Hematopoietic multipotent progenitor cell treated with erythropoietin and hydrocortisone succinate and interleukin-3 and kit ligand, for 17 days (in vitro differentiated cells): ENCODE measurements around the gene ATF6B.
"Not testable (repeated sequence)": the region's sequence is repeated elsewhere in the genome, so short reads cannot be mapped to it uniquely, and the experiment has no call there.

Experiments used
- DNase-seq: peaks from one replicate; pipeline ENCODE4 v3.0.0-alpha.2; 2015; ENCODE audit warnings: low spot score

The ATF6B gene

DNA sequence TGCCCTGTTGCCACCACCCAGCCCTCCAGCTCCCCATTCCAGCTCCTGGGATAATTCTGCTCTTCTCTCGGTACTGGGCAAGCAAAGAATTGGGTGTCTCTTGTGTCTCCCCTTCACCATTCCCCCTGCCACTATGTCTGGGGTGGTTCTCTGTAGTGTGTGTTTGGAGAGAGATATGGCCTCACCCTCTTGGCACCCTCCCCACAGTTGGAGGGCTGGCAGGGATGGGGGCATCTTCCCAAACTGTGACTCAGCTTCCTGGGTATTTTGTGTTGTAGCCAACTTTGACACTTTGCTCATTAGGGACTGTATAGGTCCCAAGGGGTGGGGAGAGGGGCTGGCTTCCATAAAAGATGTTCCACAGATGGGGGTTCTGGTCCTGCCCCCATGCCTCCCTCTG, 20.6 kb downstream of the ATF6B start:
- DNase-seq = peak; percentile 87

DNA sequence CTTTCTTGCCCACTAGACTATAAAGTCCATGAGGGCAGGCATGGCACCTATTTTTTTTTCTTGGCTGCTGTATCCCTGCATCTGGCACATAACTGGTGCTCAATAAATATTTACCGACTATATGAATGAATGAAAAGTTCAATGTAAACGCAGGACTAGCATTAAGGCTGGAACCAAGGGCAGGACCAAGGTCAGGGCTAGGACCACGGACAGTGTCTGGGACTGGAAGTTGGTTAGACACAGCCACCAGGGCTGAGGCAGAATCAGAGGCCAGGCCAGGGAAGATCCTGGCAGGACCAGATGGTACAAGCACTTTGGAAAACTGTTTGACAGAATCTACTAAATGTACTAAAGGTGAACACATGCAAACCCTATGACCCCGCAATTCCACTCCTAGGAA, 22.6 kb downstream of the ATF6B start:
- DNase-seq = no peak

DNA sequence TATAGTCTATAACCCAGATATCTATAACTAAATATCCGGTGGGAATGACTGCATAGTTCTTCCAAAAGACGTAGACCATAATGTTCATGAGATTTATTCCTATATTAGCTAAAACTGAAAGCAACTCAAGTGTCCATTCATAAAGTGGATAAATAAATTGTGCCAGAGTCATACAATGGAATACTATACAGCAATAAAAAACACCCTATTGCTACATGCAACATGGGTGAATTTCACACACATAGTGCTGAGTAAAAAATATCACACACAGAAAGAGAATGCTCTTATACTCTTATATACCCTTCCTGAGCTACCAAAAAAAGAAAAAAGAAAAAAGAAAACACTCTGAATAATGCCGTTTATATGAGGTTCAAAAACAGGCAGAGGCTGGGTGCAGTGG, 25.8 kb downstream of the ATF6B start:
- DNase-seq = no peak

DNA sequence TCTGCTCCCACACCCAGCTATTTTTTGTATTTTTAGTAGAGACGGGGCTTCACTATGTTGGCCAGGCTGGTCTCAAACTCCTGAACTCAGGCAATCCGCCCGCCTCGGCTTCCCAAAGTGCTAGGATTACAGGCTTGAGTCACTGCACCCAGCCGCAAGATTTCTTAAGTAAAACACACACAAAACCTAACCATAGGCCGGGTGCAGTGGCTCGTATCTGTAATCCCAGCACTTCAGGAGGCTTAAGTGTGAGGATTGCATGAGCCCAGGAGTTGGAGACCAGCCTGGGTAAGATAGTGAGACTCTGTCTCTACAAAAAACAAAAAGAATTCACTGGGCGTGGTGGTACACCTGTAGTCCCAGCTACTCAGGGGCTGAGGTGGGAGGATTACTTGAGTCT, 27.8 kb downstream of the ATF6B start:
- not testable (repeated sequence) for DNase-seq

DNA sequence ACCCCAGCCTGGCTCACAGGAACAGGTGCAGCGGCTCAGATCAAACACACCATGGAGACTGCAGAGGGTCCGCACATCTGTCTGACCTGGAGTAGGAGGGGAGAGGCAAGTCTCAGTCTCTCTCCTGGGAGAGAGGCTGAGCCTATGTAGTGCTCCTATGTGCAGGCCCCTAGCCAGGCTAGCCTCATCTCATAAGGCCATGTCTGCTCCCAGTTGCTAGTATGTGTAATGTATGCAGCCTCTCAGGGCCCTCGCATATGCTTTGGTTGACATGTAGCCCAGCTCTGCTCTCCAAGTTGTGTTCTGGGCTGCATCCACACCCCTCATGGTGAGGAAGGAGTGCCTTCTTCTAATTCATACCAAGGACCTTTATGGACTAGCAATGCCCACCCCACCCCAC, 30.7 kb downstream of the ATF6B start:
- DNase-seq = no peak

DNA sequence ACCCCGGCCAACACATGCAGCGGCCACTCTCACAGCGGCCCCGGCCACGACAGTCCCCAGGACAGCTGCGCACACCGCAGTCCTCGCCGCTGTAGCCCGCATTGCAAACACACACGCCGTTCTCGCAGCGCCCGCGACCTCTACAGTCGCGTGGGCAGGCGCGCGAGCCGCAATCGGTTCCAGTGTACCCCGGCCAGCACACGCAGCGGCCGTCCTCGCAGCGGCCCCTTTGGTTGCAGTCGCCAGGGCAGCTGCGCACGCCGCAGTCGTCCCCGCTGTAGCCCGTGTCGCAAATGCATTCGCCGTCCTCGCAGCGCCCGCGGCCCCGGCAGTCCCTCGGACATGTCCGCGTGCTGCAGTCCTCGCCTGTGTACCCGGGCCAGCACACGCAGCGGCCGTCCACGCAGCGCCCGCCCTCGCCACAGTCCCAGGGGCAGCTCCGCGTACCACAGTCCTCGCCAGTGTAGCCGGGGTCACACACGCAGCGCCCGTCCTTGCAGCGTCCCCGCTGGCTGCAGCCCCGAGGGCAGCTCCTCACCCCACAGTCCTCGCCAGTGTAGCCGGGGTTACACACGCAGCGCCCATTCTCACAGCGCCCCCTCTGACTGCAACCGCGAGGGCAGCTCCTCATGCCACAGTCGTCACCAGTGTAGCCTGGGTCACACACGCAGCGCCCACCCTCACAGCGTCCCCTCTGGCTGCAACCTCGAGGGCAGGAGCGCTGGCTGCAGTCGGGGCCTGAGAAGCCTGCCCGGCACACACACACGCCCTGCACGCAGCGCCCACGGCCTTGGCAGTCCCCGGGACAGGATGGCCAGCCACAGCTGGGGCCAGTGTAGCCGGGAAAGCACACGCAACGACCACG, 31.4 kb downstream of the ATF6B start:
- DNase-seq = no peak

DNA sequence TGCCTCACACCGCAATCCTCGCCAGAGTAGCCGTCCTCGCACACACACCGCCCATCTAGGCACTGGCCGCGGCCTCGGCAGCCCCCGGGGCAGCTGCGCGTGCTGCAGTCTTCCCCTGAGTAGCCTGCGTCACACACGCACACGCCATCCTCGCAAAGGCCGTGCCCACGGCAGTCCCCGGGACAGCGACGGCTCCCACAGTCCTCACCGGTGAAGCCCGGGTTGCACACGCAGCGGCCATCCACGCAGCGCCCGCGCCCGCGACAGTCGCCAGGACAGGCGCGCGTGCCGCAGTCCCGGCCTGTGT, 32.0 kb downstream of the ATF6B start:
- no peak for DNase-seq

DNA sequence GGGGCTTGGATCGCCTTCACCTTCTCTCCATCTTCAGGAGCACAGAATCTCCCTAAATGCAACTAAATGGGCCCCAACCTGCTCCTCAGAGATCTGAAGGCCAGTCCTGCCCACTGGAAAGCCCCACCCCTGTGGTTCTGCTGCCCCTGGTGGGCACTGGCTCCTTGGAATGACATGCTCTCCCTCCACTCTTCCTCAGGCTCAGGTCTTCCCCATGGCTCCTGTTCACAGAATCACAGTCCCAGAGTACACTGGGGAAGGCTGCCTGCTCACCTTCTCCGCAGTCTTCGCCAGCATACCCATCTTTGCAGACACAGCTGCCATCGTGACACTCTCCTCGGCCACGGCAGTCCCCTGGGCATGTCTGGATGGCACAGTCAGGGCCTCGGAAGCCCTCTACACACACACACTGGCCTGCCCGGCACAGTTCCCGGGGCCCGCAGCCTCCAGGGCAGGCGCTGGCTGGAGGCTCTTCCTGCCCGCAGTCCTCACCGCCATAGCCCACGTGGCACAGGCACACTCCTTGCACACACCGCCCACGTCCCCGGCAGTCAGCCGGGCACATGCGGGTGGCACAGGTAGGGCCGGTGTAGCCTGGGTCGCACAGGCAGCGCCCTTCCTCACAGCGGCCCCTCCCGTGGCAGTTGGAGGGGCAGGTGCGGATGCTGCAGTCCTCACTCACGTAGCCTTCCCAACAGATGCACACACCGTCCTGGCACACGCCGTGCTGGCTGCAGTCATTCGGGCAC, 32.5 kb downstream of the ATF6B start:
- DNase-seq = no peak

DNA sequence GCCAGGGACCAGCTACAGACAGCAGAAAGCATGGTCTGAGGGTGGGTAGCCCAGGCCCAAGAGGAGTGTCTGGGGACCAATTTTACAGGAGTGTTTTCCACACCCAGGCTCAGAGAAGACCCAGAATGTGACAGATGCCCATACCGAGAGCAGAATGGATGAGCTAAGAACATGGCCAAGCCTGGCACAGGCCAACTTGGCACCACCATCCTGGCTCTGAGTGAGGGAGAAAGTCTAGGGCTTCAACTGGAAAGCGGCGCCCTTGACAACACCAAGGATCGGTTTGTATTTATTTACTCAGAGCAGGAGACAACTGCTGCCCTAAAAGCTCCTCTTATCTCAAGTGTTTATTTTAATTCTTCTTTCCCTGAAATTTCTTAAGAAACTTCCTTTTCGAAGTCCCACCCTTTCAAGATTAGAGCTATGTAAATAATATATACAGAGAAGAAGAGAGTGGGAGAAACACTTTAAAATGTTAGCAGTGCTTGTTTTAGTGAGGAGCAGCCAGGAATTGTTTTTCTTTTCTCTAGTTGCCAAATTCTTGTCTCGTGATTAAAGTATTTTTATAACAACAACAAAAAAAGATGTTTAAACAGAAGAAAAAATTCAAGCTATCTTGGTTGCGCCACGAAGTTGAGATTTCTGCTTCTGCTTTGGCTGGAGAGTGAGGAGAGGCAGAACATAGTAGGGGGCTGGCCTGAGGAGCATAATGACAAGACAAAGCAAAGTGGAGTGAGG, 35.1 kb downstream of the ATF6B start:
- DNase-seq = no peak

DNA sequence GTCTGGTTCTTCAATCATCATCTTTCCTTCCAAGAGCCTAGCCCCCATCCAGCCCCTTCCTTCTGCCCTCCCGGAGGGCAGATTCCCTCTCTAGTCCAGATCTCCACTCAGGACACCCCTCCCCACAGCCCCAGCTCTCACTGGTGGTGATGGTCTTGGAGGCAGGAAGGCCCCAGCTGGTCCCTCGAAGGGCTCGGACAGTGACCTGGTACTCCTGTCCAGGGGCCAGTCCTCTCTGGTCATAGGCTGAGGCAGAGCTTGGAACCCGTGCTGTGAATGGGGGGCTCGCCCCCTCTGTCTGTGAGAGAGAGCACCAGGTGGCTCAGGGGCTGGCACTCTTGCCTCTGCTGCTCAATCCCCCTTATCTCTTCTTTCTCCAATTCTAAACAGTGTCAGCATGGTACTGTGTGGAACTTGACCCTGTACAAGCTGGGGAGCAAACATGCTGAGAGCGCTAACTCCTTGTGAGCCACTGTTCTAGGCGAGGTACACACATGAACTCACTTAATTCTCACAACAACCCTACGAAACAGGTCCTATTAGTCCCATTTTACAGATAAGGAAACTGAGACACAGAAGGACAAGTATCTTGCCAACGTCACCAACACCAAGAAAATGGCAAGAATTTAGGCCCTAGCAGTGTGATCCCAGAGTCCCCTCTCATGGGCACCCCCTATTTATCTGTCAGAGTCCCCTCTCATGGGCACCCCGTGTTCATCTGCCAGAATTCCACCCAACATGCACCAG, 38.8 kb downstream of the ATF6B start:
- DNase-seq = no peak

DNA sequence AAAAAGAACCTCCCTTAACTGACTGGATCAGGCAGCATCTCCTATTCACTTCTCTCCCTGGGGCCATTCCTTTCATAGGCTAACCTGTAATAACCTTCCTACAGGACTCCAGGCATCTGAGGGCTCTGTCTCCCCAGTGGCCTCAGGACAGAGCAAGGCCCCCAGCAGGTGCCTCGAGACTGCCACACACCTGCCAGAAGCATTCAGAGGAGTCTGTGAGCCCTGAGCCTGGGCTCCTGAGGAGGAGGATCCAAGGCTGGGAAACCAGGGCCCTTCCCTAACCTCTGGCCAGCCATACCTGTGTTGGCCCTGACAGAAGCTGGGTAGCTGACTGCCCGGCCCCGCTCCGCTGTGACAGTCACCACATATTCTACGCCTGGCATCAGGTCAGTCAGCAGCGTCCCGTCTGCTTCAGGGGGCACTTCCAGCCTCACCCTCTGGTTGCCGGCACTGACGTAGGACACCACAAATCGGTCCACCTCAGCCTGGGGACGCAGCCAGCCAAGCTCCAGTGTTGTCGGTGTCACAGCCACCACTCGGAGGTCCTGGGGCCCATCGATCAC, 39.5 kb downstream of the ATF6B start:
- DNase-seq = no peak

DNA sequence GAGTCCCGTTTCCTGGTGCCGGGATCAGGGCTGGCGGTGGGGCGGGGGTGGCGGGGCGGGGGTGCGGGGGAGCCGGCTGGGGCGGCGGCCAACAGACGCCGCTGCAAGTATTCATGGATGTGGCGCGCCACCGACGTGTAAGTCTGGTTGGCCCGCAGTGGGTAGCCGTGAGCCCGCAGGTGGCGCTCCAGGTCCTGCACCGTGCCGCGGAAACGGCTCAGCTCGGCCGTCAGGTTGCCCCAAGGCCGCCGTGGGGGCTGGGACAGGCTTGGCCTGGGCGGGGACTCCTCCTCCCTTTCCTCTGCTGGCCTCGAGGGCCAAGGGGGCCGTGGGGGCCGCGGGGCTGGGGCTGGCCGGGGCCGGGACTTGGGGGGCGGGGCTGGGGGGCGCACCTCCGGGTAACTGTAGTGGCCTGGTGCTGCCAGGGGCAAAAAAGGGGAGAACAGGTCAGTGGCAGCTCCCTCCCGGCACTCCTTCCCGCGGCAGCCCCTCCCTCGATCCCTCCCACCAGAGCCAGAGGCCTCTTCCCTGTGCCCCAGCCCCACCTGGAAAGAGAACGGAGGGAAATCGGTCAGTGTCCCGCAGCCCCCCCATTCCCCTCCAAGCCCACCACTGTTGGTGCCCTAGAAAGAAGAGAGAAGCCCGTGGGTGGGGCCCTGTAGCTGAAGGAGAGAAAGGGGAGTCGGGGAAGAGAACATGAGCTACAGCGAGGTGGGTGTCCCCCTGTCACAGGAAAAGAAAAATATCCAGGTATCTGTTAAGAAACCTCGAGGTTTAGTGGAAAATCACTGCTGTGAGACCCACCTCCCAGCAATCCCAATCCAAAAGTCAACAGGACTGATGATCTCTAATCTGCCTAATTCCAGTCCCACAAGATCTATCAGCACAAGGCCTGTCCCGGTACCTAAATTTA, 40.2 kb downstream of the ATF6B start:
- DNase-seq = peak; percentile 78

DNA sequence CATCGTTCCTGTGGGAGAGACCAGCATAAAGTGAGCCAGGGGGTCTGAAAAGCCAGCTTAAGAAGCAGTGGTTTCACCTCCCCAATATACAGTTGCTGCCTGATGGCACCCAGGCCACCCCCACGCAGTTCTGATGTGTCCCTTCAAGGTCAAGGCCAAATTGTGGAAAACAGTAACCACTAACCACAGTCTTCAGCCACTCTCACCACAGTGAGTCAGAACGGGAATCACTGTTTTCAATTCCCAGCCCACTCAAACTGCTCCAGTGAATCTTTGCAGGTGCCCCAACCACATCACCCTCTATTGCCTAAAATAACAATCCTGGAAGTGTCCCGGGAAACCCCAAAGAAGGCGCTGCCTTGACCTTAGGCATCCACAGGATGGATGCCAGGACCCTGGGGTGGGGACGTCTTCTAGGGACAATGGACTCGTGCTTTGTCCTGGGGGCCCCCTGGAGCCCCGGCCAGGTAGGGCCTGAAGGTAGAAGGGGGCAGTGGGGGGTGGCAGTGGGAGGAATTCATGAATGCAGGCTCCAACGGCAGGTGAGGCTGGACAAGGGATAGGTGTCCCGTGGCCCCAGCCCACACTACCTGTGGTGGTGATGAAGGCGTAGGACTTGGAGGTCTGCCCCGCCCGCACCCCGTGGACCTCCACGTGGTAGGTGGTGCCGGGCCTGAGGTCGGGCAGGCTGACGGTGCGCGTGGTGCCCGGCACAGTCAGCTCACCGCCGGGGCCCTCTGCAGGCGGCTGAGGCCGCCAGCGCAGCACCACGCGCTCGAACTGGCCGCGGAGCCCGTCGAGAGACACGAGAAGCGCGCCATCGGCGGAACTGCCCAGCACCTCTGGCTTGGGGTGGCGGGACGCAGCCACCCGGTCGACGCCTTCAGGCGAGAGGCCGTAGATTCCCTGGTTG, 41.1 kb downstream of the ATF6B start:
- no peak for DNase-seq

DNA sequence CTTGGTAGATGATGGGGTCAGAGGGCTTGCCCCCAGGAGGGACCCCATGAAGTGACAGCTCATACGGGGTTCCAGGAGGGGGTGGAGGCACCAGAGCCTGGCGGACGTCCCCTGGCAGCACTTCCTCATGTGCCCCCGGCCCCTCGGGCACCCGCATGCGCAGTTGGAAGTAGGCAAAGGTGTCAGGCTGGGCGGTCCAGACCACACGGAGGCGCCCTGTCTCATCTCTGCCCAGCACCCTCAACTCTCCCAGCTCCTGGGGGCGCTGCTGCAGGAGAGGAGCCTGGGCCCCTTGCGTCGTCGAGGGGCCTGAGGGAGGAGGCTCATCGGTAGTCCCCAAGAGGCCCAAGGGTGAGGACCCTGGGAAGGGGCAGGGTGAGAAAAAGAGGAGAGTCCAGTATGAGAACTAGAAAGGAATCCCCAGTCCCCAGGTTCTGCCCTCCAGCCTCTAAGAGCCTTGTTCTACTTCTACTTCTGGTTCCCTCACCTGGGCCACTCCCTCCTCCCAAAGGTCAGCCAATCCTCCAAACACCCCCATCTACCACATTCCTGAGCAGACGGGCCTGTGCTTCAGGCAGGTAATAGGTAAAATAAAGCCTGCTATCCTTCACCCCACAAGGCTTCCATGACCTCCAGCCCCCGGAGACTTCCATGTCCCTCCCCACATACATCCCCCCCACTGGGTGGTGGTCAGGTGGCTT, 42.1 kb downstream of the ATF6B start:
- DNase-seq = no peak

DNA sequence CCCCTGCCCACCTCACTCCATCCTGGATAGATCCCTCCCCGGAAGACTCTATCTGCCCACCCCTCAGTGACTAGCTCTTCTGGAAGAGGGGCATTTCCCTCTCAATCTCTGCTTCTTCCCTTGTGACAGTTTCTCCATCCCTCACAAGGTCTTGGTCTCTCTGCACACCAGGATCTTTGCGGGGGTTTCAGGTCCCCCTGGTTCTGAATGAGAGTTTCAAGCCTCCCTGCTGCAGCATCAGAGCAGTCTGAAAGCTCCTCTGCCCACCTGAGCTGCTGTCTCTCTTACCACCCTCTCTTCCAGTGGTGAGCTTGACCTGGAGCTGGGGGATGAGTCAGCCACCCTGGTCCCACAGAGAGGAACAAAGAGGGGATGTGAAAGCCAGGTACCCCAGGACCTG, 43.3 kb downstream of the ATF6B start:
- DNase-seq = no peak

DNA sequence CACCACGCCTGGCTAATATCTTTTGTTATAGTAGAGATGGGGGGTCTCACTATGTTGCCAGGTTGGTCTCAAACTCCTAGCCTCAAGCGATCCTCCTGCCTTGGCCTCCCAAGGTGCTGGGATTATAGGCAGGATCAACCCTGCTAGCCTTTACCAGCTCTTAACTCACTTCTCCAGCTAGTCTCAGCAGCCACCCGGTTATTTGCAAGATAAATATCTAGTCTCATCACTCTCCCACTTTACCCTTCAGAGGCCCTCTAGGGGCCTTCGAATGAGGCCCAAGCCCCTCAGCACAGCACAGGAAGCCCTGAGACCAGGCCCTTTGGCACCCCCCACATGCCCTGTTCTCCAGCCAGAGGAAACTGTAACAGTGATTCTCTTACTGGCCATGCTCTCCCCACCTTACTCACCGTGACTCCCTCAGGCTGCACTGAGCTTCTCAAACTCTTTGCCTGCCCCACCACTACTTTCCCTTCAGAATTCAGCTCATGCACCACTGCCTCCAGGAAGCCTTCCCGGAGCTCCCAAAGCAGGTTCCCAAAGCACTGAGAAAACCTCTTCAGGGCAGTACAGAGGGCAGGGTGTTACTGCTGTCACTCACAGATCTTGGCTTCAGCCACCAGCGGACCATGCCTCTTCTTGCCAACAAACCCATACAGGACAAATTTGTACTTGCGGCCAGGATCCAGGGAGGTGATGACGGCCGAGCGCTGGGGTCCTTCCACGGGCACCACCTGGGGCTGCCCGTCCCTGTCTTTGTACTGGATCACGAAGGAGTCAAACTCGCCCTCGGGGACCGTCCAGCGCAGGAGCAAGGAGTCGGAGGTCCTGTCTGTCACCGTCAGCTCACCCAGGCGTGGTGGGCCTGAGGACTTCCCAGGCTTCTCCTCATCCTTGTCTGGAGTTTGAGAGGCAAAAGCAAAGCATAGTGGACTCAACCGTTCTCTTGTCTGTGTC, 44.0 kb downstream of the ATF6B start:
- DNase-seq = no peak

DNA sequence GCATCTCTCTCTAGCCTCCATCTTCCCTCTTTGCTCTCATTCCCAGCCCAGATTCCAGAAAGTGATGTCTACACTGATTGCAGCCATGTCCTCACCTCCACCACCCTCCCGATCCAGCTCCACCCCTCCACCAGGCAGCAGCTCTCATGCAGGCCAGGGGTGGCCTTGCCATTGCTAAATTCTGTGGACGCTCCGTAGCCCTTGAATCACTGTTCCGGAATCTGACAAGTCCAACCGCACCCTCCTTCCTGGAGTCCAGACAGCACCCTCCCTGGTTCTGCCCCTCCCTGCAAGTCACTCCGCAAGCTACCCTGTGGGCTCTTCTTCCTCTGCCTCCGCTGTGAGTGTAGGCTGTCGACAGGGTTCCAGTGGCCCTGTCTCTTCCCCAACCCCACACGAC, 45.1 kb downstream of the ATF6B start:
- DNase-seq = no peak

DNA sequence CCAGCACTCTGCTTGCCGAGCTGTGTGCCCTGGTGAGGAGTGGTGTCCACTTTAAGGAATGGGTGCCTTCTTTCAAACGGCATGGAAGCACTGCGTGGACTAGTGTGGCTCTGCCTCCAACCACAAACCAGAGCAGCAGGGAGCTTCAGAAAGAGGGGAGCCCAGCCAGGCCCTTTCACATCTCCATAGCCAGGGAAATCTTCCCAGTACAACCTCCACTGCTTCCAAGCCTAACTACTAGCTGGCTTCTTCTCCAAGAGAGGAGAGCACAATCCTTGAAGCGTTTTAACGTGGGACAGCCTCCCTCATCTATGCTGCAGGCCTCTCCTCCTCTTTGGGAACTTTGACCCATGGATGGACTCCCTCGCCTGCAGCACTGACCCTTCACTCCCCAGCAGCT, 45.6 kb downstream of the ATF6B start:
- DNase-seq = no peak
